Measurements from ENCODE around the gene CHL1.

DNA sequence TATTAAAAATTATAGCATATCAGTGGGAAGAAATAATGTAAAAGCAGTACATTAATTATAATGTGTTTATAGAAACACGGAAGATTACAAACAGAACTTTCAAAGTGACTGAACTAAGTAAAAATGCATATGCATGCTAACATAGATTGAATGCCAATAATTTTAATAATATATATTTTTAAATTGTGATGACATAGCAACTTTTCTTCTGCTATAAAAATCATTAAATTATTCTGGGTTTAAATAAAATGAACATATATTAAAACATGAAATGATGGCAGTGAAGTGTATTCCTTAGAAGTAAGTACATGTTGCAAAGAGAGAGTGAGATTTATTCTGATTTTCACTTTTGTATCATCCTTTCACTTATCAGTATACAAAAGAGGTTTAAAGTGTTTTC is 128.9 kb downstream of the CHL1 start:
- no peak for TF ChIP-seq POLR2A (IDR thresholded peaks at IDR 0.05)
- TF ChIP-seq, protein P1, sequence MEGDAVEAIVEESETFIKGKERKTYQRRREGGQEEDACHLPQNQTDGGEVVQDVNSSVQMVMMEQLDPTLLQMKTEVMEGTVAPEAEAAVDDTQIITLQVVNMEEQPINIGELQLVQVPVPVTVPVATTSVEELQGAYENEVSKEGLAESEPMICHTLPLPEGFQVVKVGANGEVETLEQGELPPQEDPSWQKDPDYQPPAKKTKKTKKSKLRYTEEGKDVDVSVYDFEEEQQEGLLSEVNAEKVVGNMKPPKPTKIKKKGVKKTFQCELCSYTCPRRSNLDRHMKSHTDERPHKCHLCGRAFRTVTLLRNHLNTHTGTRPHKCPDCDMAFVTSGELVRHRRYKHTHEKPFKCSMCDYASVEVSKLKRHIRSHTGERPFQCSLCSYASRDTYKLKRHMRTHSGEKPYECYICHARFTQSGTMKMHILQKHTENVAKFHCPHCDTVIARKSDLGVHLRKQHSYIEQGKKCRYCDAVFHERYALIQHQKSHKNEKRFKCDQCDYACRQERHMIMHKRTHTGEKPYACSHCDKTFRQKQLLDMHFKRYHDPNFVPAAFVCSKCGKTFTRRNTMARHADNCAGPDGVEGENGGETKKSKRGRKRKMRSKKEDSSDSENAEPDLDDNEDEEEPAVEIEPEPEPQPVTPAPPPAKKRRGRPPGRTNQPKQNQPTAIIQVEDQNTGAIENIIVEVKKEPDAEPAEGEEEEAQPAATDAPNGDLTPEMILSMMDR (IDR thresholded peaks at IDR 0.05): no peak
